ENCODE data around the gene SLC2A4RG. TPM values are rescaled to one million over a fixed set of nuclear protein-coding genes. Genes with fewer than 3 reads are reported as not detected.

SLC2A4RG gene
- total and polyA plus RNA-seq, 2 of the 13 experiments (the other 11 are each of a cell fraction or from before 2014, with no cell fraction given) = 91.4 to 95.9 TPM

- peak; percentile 50 for TF ChIP-seq ARID5B (CRISPR knock-in tag; IDR thresholded peaks at IDR 0.05)
- no peak for TF ChIP-seq NFRKB (IDR thresholded peaks at IDR 0.05)
- peak; percentile 63; the same call in 1 of the 2 replicates for TF ChIP-seq CAMTA2 (CRISPR knock-in tag; IDR thresholded peaks at IDR 0.05; ENCODE audit: borderline replicate concordance)
- TF ChIP-seq NFKBIZ (CRISPR knock-in tag; IDR thresholded peaks at IDR 0.05) = no peak
- TF ChIP-seq MXI1 (IDR thresholded peaks at IDR 0.05; ENCODE audit: borderline replicate concordance, low read depth, low read length) = peak; percentile 79
- TF ChIP-seq SETDB1 (CRISPR knock-in tag; IDR thresholded peaks at IDR 0.05; ENCODE audit: borderline replicate concordance) = no peak
- TF ChIP-seq HOXA3 (CRISPR knock-in tag; IDR thresholded peaks at IDR 0.05) = peak; percentile 68; the same call in 1 of the 2 replicates
- TF ChIP-seq ZBTB49 (CRISPR knock-in tag; IDR thresholded peaks at IDR 0.05; ENCODE audit: borderline replicate concordance) = no peak; the same call in 1 of the 2 replicates
- TF ChIP-seq LBX2 (CRISPR knock-in tag; IDR thresholded peaks at IDR 0.05; ENCODE audit: borderline replicate concordance) = no peak
- TF ChIP-seq ZNF770 (CRISPR knock-in tag; IDR thresholded peaks at IDR 0.05) = peak; percentile 36; the same call in 1 of the 2 replicates
- no peak for TF ChIP-seq SMARCC2 (IDR thresholded peaks at IDR 0.05)
- TF ChIP-seq NFIC (IDR thresholded peaks at IDR 0.05; ENCODE audit: low read length) = no peak
- TF ChIP-seq GABPB1 (CRISPR knock-in tag; IDR thresholded peaks at IDR 0.05) = peak; percentile 39; the same call in 1 of the 2 replicates
- TF ChIP-seq GZF1 (CRISPR knock-in tag; IDR thresholded peaks at IDR 0.05) = no peak; the same call in 1 of the 2 replicates
- TF ChIP-seq SMAD9 (CRISPR knock-in tag; IDR thresholded peaks at IDR 0.05) = 0 out of 2 replicates have a peak, but pooled peaks have one; percentile 17
- TF ChIP-seq SOX6 (IDR thresholded peaks at IDR 0.05) = no peak
- peak; percentile 43; the same call in 1 of the 2 replicates for TF ChIP-seq SOX6 (CRISPR knock-in tag; IDR thresholded peaks at IDR 0.05)
- no peak for TF ChIP-seq THYN1 (CRISPR knock-in tag; IDR thresholded peaks at IDR 0.05; ENCODE audit: borderline replicate concordance, low read depth)
- peak; percentile 72; the same call in 1 of the 2 replicates for TF ChIP-seq ELF3 (CRISPR knock-in tag; IDR thresholded peaks at IDR 0.05)
- peak; percentile 75 for TF ChIP-seq YEATS2 (CRISPR knock-in tag; IDR thresholded peaks at IDR 0.05; ENCODE audit: borderline replicate concordance)
- no peak for TF ChIP-seq POLR2AphosphoS2 (IDR thresholded peaks at IDR 0.05; ENCODE audit: low read depth, low read length)
- TF ChIP-seq CEBPB (IDR thresholded peaks at IDR 0.05; ENCODE audit: borderline replicate concordance, low read depth, low read length) = no peak
Measured at GRCh38 chr20:63706852-63707557, 32.6 kb upstream of the SLC2A4RG start (continued).

Measured in HepG2 (cell line).